GM10266 (cell line): ENCODE results near the gene SLC19A1.
"Not testable (repeated sequence)": the region's sequence is repeated elsewhere in the genome, so short reads cannot be mapped to it uniquely, and the experiment has no call there.

Source experiments
- DNase-seq: peaks from one replicate; pipeline ENCODE4 v3.0.0; 2012; ENCODE audit errors: extremely low spot score
- CTCF ChIP-seq: IDR thresholded peaks from 2 replicates; pipeline ENCODE4 v1.5.1; 2012; ENCODE audit warnings: mild to moderate bottlenecking, low read depth; ENCODE audit not compliant: control insufficient read depth, insufficient read depth; ENCODE audit errors: missing control alignments

SLC19A1 gene

DNA sequence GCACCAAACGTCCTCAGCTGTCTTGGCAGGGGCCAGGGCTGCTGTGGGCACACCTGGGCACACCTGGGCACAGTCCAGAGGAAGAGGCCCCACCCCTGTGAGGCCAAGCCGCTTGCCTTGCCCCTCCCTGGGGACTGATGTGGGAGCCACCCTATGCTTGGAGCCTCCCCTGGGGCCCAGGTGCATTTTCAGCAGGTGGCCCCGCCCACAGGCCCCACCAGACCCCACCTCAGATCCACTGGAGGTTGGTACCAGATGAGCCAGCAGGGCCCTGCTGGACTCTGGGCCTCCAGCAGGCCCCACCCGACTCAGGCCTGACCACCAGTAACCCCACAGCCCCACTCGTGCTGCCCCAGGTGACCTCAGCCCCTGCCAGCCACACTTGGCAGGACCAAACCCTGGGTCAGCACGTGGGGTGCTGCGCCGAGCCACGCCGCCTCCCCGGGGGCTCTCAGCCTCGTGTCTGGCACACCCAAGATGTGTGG lies 8.8 kb downstream of the SLC19A1 start:
- DNase-seq = no peak
- TF ChIP-seq CTCF = no peak

DNA sequence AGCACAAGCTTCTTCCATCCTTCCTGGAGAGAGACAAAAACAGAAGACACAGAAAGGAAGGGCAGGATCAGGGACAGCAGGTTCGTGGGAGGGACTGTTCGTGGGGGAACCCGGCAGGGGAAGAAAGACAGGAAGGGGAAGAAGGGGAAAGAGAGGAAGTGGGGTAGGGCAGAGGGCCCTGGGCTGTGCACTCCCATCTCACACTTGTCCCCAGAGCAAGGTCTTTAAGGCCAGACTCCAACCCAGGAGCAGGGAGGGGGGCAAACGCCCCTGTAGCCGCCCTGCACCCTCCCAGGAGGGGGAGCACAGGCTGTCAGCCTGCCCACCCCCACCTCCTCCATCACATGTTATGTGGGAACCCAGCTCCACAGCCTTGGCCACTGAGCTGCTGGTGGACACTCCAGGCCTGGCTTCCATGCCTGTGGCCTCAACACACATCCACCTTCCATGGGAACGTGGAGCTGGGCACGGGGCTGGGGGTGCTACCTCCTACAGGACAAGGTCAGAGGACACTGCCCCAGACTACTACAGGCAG lies 9.3 kb downstream of the SLC19A1 start:
- no peak for DNase-seq
- TF ChIP-seq CTCF = no peak

DNA sequence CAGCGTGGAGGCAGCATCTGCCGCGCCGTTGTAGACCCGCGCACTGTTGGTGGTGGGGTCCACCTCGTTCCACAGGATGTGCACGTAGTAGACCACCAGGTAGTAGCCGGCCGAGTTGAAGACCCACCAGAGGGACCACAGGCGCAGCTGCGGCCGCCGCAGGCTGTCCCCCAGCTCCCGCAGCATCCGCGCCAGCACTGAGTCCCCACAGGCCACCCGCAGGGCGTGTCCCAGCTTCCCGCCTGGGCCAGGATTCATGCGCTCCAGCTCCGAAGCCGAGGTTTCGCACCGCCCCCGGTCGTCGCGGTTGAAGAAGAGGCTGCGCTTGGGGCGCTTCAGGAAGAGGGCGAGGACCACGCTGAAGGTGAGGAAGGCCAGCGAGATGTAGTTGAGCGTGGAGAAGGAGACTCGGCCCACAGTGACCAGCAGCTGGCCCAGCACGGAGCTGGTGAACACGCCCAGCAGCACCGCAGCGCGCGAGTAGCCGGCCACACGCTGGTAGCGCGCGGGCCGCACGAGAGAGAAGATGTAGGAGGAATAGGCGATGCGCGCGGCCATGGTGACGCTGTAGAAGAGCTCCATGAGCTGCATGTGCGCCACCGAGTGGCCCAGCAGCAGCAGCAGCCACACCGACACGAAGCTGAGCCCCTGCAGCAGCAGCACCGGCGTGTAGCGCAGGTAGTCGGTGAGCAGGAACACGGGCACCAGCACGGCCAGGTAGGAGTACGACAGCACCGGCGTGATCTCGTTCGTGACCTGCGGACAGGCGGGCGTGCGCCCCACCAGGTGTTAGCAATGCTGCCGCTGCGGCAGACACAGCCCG lies 10.6 kb downstream of the SLC19A1 start:
- TF ChIP-seq CTCF = no peak
- DNase-seq = no peak

GRCh38 chr21:45531114-45531392 lies 11.2 kb downstream of the SLC19A1 start:
- not testable (repeated sequence) for DNase-seq

- TF ChIP-seq CTCF = no peak
- DNase-seq = no peak
These were observed 11.7 kb downstream of the SLC19A1 start for GRCh38 chr21:45530423-45531113.

DNA sequence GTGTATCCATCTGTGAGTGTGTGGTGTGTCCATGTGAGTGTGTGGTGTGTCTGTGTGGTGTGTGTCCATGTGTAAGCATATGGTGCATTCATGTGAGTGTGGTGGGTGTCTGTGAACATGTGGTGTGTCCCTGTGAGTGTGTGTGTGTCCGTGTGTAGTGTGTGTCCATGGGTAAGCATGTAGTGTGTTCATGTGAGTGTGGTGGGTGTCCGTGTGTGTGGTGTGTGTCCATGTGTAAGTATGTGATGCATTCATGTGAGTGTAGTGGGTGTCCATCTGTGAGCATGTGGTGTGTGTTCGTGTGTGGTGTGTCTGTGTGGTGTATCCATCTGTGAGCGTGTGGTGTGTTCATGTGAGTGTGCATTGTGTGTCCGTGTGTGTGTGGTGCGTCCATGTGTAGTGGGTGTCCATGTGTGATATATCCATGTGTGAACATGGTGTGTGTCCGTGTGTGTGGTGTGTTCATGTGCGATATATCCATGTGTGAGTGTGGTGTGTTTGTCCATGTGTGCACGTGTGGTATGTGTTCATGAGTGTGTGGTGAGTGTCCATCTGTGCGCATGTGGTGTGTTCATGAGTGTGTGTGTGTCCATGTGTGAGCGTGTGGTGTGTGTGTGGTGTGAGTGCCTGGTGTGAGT lies 12.3 kb downstream of the SLC19A1 start:
- TF ChIP-seq CTCF = no peak
- no peak for DNase-seq

DNA sequence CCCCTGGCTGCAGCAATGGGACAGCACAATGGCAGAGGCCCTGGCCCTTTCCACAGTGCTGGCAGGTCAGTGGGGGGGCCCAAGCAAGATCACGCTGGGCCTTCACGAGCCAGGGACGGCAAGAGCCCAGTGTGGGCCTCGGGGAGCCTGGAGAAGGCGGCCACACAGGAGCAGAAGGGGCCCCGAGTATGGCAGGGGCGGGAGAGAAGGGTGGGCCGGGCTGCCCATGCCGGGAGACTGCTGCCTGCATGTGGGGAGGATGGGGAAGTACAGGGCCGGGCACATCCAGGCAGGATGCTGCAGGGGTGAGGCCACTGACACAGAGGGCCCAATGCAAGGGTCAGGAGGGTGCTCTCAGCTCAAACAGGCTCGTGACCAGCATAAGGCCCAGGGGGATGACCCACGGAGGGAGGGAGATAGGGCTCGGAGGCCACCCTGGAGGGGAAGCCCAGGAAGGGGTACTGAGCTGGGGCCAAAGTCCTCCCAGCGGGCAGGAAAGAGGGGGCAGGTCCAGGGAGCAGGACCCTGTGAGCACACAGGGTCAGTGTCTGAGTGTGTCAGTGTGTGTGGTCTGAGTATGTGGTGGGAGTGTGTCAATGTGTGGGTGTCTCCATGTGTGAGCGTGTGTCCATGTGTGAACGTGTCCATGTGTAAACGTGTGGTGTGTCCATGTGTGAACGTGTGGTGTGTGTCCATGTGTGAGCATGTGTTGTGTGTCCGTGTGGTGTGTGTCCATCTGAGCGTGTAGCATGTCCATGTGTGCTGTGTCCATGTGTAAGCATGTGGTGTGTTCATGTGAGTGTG lies 13.1 kb downstream of the SLC19A1 start:
- DNase-seq = no peak
- TF ChIP-seq CTCF = no peak
